ENCODE results near the gene PHLPP1. TPM values are rescaled to one million over a fixed set of nuclear protein-coding genes. Genes with fewer than 3 reads are reported as not detected.

PHLPP1 gene
- total RNA-seq, 1 experiment from 2014 or later: 28.0 TPM

DNA sequence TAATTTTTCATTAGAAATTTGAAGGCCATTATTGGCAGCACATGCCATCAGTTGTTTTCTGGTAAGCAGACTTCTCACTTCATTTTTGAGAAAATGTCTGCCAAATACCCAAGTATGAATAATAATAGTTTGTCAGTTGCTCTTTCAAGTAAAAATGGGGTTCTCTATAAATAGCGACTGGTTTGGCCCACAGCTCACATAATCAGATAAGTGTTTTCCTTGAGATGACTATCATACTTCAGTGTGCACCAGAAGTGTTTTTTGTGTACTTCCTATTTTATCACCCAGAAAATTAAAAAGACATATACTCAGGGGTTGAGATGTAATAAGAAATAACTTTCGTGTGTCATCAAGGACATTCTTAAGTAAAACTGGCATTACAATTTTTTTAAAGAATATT lies 147.1 kb downstream of the PHLPP1 start:
- no peak for DNase-seq
- H3K9me3 Mint-ChIP-seq (ENCODE audit: low read depth, unreplicated experiment): no peaks in the 10 kb centered on the region
- H3K4me3 Mint-ChIP-seq (ENCODE audit: low read depth, unreplicated experiment): no peak overlapping the region
- H3K36me3 Mint-ChIP-seq (ENCODE audit: insufficient read depth, unreplicated experiment): peaks cover 14% of the 10 kb centered on the region
- CTCF ChIA-PET: no interaction called here
- no TSS peak for BruUV-seq (replicated peaks)
- no peaks in the 10 kb centered on the region for H3K27me3 Mint-ChIP-seq (ENCODE audit: unreplicated experiment)
- H3K4me1 Mint-ChIP-seq (ENCODE audit: low read depth, unreplicated experiment): peaks cover 27% of the 10 kb centered on the region
- TF ChIP-seq, protein P1, sequence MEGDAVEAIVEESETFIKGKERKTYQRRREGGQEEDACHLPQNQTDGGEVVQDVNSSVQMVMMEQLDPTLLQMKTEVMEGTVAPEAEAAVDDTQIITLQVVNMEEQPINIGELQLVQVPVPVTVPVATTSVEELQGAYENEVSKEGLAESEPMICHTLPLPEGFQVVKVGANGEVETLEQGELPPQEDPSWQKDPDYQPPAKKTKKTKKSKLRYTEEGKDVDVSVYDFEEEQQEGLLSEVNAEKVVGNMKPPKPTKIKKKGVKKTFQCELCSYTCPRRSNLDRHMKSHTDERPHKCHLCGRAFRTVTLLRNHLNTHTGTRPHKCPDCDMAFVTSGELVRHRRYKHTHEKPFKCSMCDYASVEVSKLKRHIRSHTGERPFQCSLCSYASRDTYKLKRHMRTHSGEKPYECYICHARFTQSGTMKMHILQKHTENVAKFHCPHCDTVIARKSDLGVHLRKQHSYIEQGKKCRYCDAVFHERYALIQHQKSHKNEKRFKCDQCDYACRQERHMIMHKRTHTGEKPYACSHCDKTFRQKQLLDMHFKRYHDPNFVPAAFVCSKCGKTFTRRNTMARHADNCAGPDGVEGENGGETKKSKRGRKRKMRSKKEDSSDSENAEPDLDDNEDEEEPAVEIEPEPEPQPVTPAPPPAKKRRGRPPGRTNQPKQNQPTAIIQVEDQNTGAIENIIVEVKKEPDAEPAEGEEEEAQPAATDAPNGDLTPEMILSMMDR (IDR thresholded peaks at IDR 0.05; ENCODE audit: unreplicated experiment): no peak
- H3K27ac Mint-ChIP-seq (ENCODE audit: unreplicated experiment): no peak overlapping the region
- intact Hi-C loops (cut with micrococcal nuclease; ENCODE audit: unreplicated experiment): no loop called here

DNA sequence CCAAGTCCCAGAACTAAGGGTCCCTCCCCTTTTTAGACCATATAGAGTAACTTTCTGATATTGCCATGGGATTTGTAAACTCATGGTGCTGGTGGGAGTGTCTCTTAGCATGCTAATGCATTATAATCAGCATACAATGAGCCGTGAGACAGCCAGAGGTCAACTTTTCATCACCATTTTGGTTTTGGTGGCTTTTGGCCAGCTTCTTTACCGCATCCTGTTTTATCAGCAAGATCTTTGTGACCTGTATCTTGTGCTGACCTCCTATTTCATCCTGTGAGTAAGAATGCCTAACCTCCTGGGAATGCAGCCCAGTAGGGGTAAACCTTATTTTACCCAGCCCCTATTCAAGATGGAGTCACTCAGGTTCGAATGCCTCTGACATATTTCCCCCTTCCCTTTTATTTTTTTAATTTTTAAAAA lies 148.2 kb downstream of the PHLPP1 start:
- intact Hi-C loops (cut with micrococcal nuclease; ENCODE audit: unreplicated experiment): no loop called here
- H3K9me3 Mint-ChIP-seq (ENCODE audit: low read depth, unreplicated experiment): no peaks in the 10 kb centered on the region
- no peak for DNase-seq
- H3K27ac Mint-ChIP-seq (ENCODE audit: unreplicated experiment): no peak overlapping the region
- peaks cover 28% of the 10 kb centered on the region for H3K4me1 Mint-ChIP-seq (ENCODE audit: low read depth, unreplicated experiment)
- H3K36me3 Mint-ChIP-seq (ENCODE audit: insufficient read depth, unreplicated experiment): peaks cover 14% of the 10 kb centered on the region
- TF ChIP-seq, protein P1 (IDR thresholded peaks at IDR 0.05; ENCODE audit: unreplicated experiment): no peak
- CTCF ChIA-PET: no interaction called here
- no peaks in the 10 kb centered on the region for H3K27me3 Mint-ChIP-seq (ENCODE audit: unreplicated experiment)
- H3K4me3 Mint-ChIP-seq (ENCODE audit: low read depth, unreplicated experiment): no peak overlapping the region
- no TSS peak for BruUV-seq (replicated peaks)

- CTCF ChIA-PET: interaction anchor here (1.0 kb wide), 1 partner anchor 11 kb away, joined by 3 read pairs; no protein-coding TSS in a partner anchor
Observed at GRCh38 chr18:62865498-62865897, 150.2 kb downstream of the PHLPP1 start.

GRCh38 chr18:62867534-62867933 lies 152.2 kb downstream of the PHLPP1 start:
- Mint-ChIP-seq H3K36me3 (ENCODE audit: insufficient read depth, unreplicated experiment) (peaks cover 6% of the 10 kb centered on the region), H3K4me3 (ENCODE audit: low read depth, unreplicated experiment) (no peak overlapping the region), H3K9me3 (ENCODE audit: low read depth, unreplicated experiment) (no peaks in the 10 kb centered on the region), H3K27me3 (ENCODE audit: unreplicated experiment) (no peaks in the 10 kb centered on the region), H3K4me1 (ENCODE audit: low read depth, unreplicated experiment) (peaks cover 38% of the 10 kb centered on the region), H3K27ac (ENCODE audit: unreplicated experiment) (peak overlapping the region; percentile 8)
- BruUV-seq (replicated peaks): no TSS peak
- no peak for DNase-seq
- TF ChIP-seq, protein P1 (IDR thresholded peaks at IDR 0.05; ENCODE audit: unreplicated experiment): no peak
- intact Hi-C loops (cut with micrococcal nuclease; ENCODE audit: unreplicated experiment): no loop called here
- CTCF ChIA-PET: no interaction called here

More at GRCh38 chr18:62865498-62865897, 150.2 kb downstream of the PHLPP1 start:
- intact Hi-C loops (cut with micrococcal nuclease; ENCODE audit: unreplicated experiment): no loop called here
- no peak overlapping the region for H3K27ac Mint-ChIP-seq (ENCODE audit: unreplicated experiment)
- H3K27me3 Mint-ChIP-seq (ENCODE audit: unreplicated experiment): no peaks in the 10 kb centered on the region
- H3K36me3 Mint-ChIP-seq (ENCODE audit: insufficient read depth, unreplicated experiment): peaks cover 14% of the 10 kb centered on the region
- H3K4me3 Mint-ChIP-seq (ENCODE audit: low read depth, unreplicated experiment): no peak overlapping the region
- no peaks in the 10 kb centered on the region for H3K9me3 Mint-ChIP-seq (ENCODE audit: low read depth, unreplicated experiment)
- no TSS peak for BruUV-seq (replicated peaks)
- peaks cover 38% of the 10 kb centered on the region for H3K4me1 Mint-ChIP-seq (ENCODE audit: low read depth, unreplicated experiment)
- no peak for DNase-seq
- TF ChIP-seq, protein P1 (IDR thresholded peaks at IDR 0.05; ENCODE audit: unreplicated experiment): no peak

All from Calu3 (cell line).